GM12878 (cell line): Measurements from ENCODE around the gene DNAJC5. TPM values are rescaled to one million over a fixed set of nuclear protein-coding genes. Genes with fewer than 3 reads are reported as not detected.

Experiments
- ASH2L ChIP-seq: fragments of 300-600, 200-600 bp; sonication (generic); IDR thresholded peaks from 2 replicates; pipeline ENCODE4 v1.6.1; 2017; ENCODE audit warnings: low read depth, mild to moderate bottlenecking, borderline replicate concordance
- CHD1 ChIP-seq: IDR thresholded peaks from 2 replicates; pipeline ENCODE4 v1.6.1; 2012; ENCODE audit warnings: low read depth, low read length, improper control_type of control experiment
- EP300 ChIP-seq, 2 experiments: fragments of 150-350 bp in 1 of 2; IDR thresholded peaks; 2 replicates each; pipeline ENCODE4 v1.6.1; 2011 to 2012; ENCODE audit warnings: low read depth in 2 of 2, low read length in 2 of 2, borderline replicate concordance in 1 of 2, improper control_type of control experiment in 1 of 2, inconsistent platforms in 1 of 2; ENCODE audit not compliant: control insufficient read depth in 1 of 2
- FOXM1 ChIP-seq: IDR thresholded peaks from 2 replicates; pipeline ENCODE4 v1.6.1; 2012; ENCODE audit warnings: low read depth, mild to moderate bottlenecking, inconsistent platforms, low read length, moderate library complexity
- MTA3 ChIP-seq: IDR thresholded peaks from 2 replicates; pipeline ENCODE4 v1.6.1; 2012; ENCODE audit warnings: low read length, inconsistent platforms, borderline replicate concordance
- NFYB ChIP-seq: IDR thresholded peaks from 2 replicates; pipeline ENCODE4 v1.6.1; 2011; ENCODE audit warnings: low read depth, mild to moderate bottlenecking, low read length, improper control_type of control experiment, moderate library complexity; ENCODE audit not compliant: insufficient read depth
- NR2C2 ChIP-seq: IDR thresholded peaks from 2 replicates; pipeline ENCODE4 v1.6.1; 2011; ENCODE audit warnings: borderline replicate concordance, low read depth; ENCODE audit not compliant: control insufficient read depth, insufficient read length
- NR2F1 ChIP-seq: fragments of 450-650 bp; conservative IDR thresholded peaks from 2 replicates; pipeline ENCODE4 v1.6.1; 2017; ENCODE audit warnings: mild to moderate bottlenecking
- PML ChIP-seq: IDR thresholded peaks from 2 replicates; pipeline ENCODE4 v1.6.1; 2012; ENCODE audit warnings: low read length, inconsistent platforms
- RCOR1 ChIP-seq: conservative IDR thresholded peaks from 2 replicates; pipeline ENCODE4 v1.6.1; 2012; ENCODE audit warnings: low read depth, low read length, improper control_type of control experiment
- SMAD1 ChIP-seq: fragments of 450-650 bp; IDR thresholded peaks from 2 replicates; pipeline ENCODE4 v1.6.1; 2018; ENCODE audit warnings: mild to moderate bottlenecking, low read depth; ENCODE audit not compliant: partially characterized antibody
- ZNF207 ChIP-seq: fragments of 450-650 bp; IDR thresholded peaks from 2 replicates; pipeline ENCODE4 v1.6.1; 2014; ENCODE audit warnings: antibody characterized with exemption, mild to moderate bottlenecking, borderline replicate concordance
- polyA plus RNA-seq, 11 experiments: library from polyadenylated mRNA; depleted of rRNA in 4 of 11; unstranded in 6 of 11; stranded (reverse) in 5 of 11; fragments of >200 nt; fragmentation: Nextera tagmentation in 4 of 11; fragmentation: Illumina TruSeq in 1 of 11; extraction: Ambion mirVana in 4 of 11; extraction: Trizol in 1 of 11; gene quantifications; 1 replicate in 1 of 11; 2 replicates in 10 of 11; pipeline versions ENCODE4 v1.2.1 to v1.2.3, GENCODE V29; 2011 to 2016; ENCODE audit warnings: inconsistent platforms in 2 of 11, missing spikeins in 2 of 11, low read depth in 1 of 11
- total RNA-seq, 4 experiments: library from RNA; depleted of rRNA in 3 of 4; stranded (reverse); fragments of >200 nt in 3 of 4; fragmentation: Illumina TruSeq in 1 of 4; extraction: Trizol in 1 of 4; gene quantifications; 2 replicates each; pipeline versions ENCODE4 v1.2.1 to v1.2.3, GENCODE V29; 2013 to 2021
- TF ChIP-seq, protein P1 (sequence below): fragments of 450-650 bp; formaldehyde crosslinking; IDR thresholded peaks from 2 replicates; pipeline ENCODE4 v1.4.0; 2022; ENCODE audit warnings: mild to moderate bottlenecking, moderate library complexity
- TF ChIP-seq, protein P2 (sequence below): fragments of 450-650 bp; IDR thresholded peaks from 2 replicates; pipeline ENCODE4 v1.6.1; 2014; ENCODE audit warnings: mild to moderate bottlenecking
- TF ChIP-seq, protein P3 (sequence below): fragments of 150-350 bp; IDR thresholded peaks from 2 replicates; pipeline ENCODE4 v1.6.1; 2016; ENCODE audit warnings: low read depth, low read length
- TF ChIP-seq, protein P4 (sequence below): fragments of 450-650 bp; IDR thresholded peaks from 2 replicates; pipeline ENCODE4 v1.6.1; 2017; ENCODE audit warnings: mild to moderate bottlenecking, moderate library complexity

The DNAJC5 gene
- total and polyA plus RNA-seq, 10 of the 15 experiments (the other 5 are each of a cell fraction or from before 2014, with no cell fraction given), result 0.69 to 36.8 (median 17.0) TPM

DNA sequence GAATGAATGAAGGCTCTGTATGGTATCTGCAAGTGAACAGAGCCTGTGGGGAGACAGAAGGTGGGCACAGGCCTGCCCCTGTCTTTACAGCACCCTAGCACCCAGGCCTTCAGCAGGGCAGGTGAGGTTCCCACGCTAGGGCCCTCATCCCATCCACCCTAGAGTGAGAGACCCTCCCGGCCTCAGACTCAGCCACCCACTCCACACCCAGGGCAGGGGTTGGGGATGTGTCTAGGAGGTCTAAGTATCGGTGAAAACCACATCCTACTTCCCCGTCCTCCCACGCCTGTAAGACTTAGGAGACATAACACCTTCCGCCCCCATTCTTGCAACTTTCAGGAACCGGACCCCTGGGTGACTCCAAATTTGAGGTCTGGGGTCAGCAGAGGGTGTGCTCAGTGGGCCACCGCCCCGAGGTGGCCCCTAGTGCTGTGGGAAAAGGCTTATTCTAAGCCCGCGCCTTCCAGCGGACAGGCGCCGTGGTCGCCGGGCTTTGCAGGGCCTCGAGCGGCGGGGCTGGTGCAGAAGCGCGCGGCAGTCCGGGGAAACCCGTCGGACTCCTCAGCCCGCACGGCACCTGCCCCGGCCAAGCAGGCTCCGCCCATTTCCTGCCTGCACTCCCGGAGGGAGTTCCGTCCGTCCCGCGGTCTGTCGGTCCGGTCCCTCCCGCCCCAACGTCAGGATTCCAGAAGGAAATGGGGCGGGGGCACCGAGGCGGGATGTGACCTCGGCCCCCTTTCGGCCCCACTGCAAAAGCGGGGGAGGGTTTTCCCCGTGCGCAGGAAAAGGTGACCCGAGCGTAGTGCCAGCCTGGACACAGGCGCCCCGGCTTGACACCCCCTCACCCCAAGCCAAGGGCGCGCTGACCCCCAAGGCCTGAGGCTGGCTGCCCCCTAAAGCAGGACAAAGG lies 83.6 kb downstream of the DNAJC5 start (continued):
- TF ChIP-seq NR2C2, result no peak
- TF ChIP-seq, protein P1, sequence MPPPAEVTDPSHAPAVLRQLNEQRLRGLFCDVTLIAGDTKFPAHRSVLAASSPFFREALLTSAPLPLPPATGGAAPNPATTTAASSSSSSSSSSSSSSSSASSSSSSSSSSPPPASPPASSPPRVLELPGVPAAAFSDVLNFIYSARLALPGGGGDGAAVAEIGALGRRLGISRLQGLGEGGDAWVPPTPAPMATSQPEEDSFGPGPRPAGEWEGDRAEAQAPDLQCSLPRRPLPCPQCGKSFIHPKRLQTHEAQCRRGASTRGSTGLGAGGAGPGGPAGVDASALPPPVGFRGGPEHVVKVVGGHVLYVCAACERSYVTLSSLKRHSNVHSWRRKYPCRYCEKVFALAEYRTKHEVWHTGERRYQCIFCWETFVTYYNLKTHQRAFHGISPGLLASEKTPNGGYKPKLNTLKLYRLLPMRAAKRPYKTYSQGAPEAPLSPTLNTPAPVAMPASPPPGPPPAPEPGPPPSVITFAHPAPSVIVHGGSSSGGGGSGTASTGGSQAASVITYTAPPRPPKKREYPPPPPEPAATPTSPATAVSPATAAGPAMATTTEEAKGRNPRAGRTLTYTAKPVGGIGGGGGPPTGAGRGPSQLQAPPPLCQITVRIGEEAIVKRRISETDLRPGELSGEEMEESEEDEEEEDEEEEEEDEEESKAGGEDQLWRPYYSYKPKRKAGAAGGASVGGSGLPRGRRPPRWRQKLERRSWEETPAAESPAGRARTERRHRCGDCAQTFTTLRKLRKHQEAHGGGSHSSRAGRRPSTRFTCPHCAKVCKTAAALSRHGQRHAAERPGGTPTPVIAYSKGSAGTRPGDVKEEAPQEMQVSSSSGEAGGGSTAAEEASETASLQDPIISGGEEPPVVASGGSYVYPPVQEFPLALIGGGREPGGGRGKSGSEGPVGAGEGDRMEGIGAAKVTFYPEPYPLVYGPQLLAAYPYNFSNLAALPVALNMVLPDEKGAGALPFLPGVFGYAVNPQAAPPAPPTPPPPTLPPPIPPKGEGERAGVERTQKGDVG (CRISPR knock-in tag), result no peak
- TF ChIP-seq, protein P2, sequence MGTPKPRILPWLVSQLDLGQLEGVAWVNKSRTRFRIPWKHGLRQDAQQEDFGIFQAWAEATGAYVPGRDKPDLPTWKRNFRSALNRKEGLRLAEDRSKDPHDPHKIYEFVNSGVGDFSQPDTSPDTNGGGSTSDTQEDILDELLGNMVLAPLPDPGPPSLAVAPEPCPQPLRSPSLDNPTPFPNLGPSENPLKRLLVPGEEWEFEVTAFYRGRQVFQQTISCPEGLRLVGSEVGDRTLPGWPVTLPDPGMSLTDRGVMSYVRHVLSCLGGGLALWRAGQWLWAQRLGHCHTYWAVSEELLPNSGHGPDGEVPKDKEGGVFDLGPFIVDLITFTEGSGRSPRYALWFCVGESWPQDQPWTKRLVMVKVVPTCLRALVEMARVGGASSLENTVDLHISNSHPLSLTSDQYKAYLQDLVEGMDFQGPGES, result no peak
- TF ChIP-seq RCOR1, result no peak
- TF ChIP-seq PML, result no peak
- no peak for TF ChIP-seq NFYB
- no peak for TF ChIP-seq FOXM1
- TF ChIP-seq ASH2L, result no peak
- peak; percentile 11 to 37; a peak in 1 of 4 replicates for TF ChIP-seq EP300 (IDR thresholded peaks at IDR 0.05; ENCODE audit: borderline replicate concordance in 1 of 2, control insufficient read depth in 1 of 2, low read depth in 2 of 2, low read length in 2 of 2)
- TF ChIP-seq ZNF207, result no peak
- peak; percentile 88 for TF ChIP-seq NR2F1
- TF ChIP-seq, protein P3, sequence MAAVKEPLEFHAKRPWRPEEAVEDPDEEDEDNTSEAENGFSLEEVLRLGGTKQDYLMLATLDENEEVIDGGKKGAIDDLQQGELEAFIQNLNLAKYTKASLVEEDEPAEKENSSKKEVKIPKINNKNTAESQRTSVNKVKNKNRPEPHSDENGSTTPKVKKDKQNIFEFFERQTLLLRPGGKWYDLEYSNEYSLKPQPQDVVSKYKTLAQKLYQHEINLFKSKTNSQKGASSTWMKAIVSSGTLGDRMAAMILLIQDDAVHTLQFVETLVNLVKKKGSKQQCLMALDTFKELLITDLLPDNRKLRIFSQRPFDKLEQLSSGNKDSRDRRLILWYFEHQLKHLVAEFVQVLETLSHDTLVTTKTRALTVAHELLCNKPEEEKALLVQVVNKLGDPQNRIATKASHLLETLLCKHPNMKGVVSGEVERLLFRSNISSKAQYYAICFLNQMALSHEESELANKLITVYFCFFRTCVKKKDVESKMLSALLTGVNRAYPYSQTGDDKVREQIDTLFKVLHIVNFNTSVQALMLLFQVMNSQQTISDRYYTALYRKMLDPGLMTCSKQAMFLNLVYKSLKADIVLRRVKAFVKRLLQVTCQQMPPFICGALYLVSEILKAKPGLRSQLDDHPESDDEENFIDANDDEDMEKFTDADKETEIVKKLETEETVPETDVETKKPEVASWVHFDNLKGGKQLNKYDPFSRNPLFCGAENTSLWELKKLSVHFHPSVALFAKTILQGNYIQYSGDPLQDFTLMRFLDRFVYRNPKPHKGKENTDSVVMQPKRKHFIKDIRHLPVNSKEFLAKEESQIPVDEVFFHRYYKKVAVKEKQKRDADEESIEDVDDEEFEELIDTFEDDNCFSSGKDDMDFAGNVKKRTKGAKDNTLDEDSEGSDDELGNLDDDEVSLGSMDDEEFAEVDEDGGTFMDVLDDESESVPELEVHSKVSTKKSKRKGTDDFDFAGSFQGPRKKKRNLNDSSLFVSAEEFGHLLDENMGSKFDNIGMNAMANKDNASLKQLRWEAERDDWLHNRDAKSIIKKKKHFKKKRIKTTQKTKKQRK, result no peak
- 0 out of 2 replicates have a peak, but pooled peaks have one; percentile 18 for TF ChIP-seq CHD1
- TF ChIP-seq SMAD1, result no peak
- TF ChIP-seq, protein P4, sequence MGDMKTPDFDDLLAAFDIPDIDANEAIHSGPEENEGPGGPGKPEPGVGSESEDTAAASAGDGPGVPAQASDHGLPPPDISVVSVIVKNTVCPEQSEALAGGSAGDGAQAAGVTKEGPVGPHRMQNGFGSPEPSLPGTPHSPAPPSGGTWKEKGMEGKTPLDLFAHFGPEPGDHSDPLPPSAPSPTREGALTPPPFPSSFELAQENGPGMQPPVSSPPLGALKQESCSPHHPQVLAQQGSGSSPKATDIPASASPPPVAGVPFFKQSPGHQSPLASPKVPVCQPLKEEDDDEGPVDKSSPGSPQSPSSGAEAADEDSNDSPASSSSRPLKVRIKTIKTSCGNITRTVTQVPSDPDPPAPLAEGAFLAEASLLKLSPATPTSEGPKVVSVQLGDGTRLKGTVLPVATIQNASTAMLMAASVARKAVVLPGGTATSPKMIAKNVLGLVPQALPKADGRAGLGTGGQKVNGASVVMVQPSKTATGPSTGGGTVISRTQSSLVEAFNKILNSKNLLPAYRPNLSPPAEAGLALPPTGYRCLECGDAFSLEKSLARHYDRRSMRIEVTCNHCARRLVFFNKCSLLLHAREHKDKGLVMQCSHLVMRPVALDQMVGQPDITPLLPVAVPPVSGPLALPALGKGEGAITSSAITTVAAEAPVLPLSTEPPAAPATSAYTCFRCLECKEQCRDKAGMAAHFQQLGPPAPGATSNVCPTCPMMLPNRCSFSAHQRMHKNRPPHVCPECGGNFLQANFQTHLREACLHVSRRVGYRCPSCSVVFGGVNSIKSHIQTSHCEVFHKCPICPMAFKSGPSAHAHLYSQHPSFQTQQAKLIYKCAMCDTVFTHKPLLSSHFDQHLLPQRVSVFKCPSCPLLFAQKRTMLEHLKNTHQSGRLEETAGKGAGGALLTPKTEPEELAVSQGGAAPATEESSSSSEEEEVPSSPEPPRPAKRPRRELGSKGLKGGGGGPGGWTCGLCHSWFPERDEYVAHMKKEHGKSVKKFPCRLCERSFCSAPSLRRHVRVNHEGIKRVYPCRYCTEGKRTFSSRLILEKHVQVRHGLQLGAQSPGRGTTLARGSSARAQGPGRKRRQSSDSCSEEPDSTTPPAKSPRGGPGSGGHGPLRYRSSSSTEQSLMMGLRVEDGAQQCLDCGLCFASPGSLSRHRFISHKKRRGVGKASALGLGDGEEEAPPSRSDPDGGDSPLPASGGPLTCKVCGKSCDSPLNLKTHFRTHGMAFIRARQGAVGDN, result peak; percentile 38; the same call in 1 of the 2 replicates
- no peak for TF ChIP-seq MTA3
